Vagina (tissue), 2 donors: ENCODE data around the gene DDB1.

Experiments used
- CTCF ChIP-seq, 3 experiments: fragments of 450-650 bp in 2 of 3; fragments of 200-600 bp in 1 of 3; sonication (generic) in 1 of 3; IDR thresholded peaks; one replicate each; pipeline ENCODE4 v1.5.1; 2017 to 2019; ENCODE audit warnings: antibody characterized with exemption in 3 of 3, mild to moderate bottlenecking in 2 of 3, moderate library complexity in 2 of 3
- POLR2A ChIP-seq, 2 donors: fragments of 450-650 bp; IDR thresholded peaks; one replicate each; pipeline ENCODE4 v1.6.1; 2017; ENCODE audit warnings: antibody characterized with exemption in 2 of 2, mild to moderate bottlenecking in 2 of 2, moderate library complexity in 2 of 2

- no peak for TF ChIP-seq CTCF (IDR thresholded peaks at IDR 0.05)
- no peak for TF ChIP-seq POLR2A (IDR thresholded peaks at IDR 0.05)
Measured at GRCh38 chr11:61377461-61378160, 44.7 kb upstream of the DDB1 start.
